Suprapubic skin (tissue), 4 donors: ENCODE results near the gene CMYA5. TPM values are rescaled to one million over a fixed set of nuclear protein-coding genes. Genes with fewer than 3 reads are reported as not detected.

ENCODE experiments used
- DNase-seq, 2 donors: peaks; one replicate each; pipeline ENCODE4 v3.0.0-alpha.2; 2019; ENCODE audit warnings: low spot score in 2 of 2
- H3K27ac ChIP-seq: fragments of 200-600 bp; sonication (generic); one replicate; pipeline ENCODE4 v1.5.1; 2019
- H3K27me3 ChIP-seq: fragments of 200-600 bp; sonication (generic); one replicate; pipeline ENCODE4 v1.5.1; 2019
- H3K36me3 ChIP-seq: fragments of 200-600 bp; sonication (generic); one replicate; pipeline ENCODE4 v1.5.1; 2019
- H3K4me1 ChIP-seq: fragments of 200-600 bp; sonication (generic); one replicate; pipeline ENCODE4 v1.5.1; 2019
- H3K4me3 ChIP-seq: fragments of 200-600 bp; sonication (generic); one replicate; pipeline ENCODE4 v1.5.1; 2019; ENCODE audit warnings: mild to moderate bottlenecking
- H3K9me3 ChIP-seq: fragments of 200-600 bp; sonication (generic); one replicate; pipeline ENCODE4 v1.5.1; 2019
- CTCF ChIP-seq, 2 donors: fragments of 200-600 bp in 1 of 2; fragments of 450-650 bp in 1 of 2; sonication (generic) in 1 of 2; IDR thresholded peaks; one replicate each; pipeline ENCODE4 v1.5.1; 2016 to 2019; ENCODE audit warnings: antibody characterized with exemption in 2 of 2, mild to moderate bottlenecking in 1 of 2, moderate library complexity in 1 of 2
- EP300 ChIP-seq: sonication (generic); formaldehyde crosslinking; IDR thresholded peaks from one replicate; pipeline ENCODE4 v1.6.1; 2017; ENCODE audit warnings: antibody characterized with exemption
- POLR2A ChIP-seq, 2 donors: fragments of 450-650 bp; IDR thresholded peaks; one replicate each; pipeline ENCODE4 v1.6.1; 2017; ENCODE audit warnings: antibody characterized with exemption in 2 of 2, mild to moderate bottlenecking in 2 of 2, moderate library complexity in 2 of 2
- POLR2AphosphoS5 ChIP-seq, 3 donors: sonication (generic); formaldehyde crosslinking; IDR thresholded peaks; one replicate each; pipeline ENCODE4 v1.6.1; 2017; ENCODE audit warnings: antibody characterized with exemption in 3 of 3
- WGBS: methylation state at CpG from one replicate; pipeline ENCODE4 v1.1.5; 2018; 5-methylcytosine and 5-hydroxymethylcytosine counted together
- total RNA-seq, 4 donors: library from RNA; depleted of rRNA; stranded (reverse); fragments of >200 nt; gene quantifications; one replicate each; pipeline ENCODE4 v1.1.0, GENCODE V29; 2016

The CMYA5 gene
- total RNA-seq, 4 donors from 2014 or later = 8.1 to 24.9 (median 10.4) TPM

- no peak overlapping the region for H3K4me3 ChIP-seq
- TF ChIP-seq POLR2AphosphoS5 (IDR thresholded peaks at IDR 0.05) (no peak), POLR2A (IDR thresholded peaks at IDR 0.05) (no peak), EP300 (no peak), CTCF (IDR thresholded peaks at IDR 0.05) (no peak)
- no peaks in the 10 kb centered on the region for H3K27me3 ChIP-seq
- WGBS = 87% methylated on average over 4 of the region's 4 CpGs
- H3K27ac ChIP-seq = no peak overlapping the region
- H3K36me3 ChIP-seq = no peaks in the 10 kb centered on the region
- no peak for DNase-seq
- H3K9me3 ChIP-seq = peaks cover 5% of the 10 kb centered on the region
- no peaks in the 10 kb centered on the region for H3K4me1 ChIP-seq
Measured at GRCh38 chr5:79728396-79728795, 38.8 kb downstream of the CMYA5 start.

- DNase-seq = no peak
- 80% methylated on average over 2 of the region's 2 CpGs for WGBS
- Histone ChIP-seq H3K9me3 (peaks cover 8% of the 10 kb centered on the region), H3K4me3 (no peak overlapping the region), H3K36me3 (no peaks in the 10 kb centered on the region), H3K27me3 (no peaks in the 10 kb centered on the region), H3K27ac (no peak overlapping the region), H3K4me1 (no peaks in the 10 kb centered on the region)
- TF ChIP-seq EP300 = no peak
- no peak for TF ChIP-seq POLR2A (IDR thresholded peaks at IDR 0.05)
- no peak for TF ChIP-seq CTCF (IDR thresholded peaks at IDR 0.05)
- no peak for TF ChIP-seq POLR2AphosphoS5 (IDR thresholded peaks at IDR 0.05)
Measured at GRCh38 chr5:79729679-79730078, 40.0 kb downstream of the CMYA5 start.

GRCh38 chr5:79730564-79730963 lies 40.9 kb downstream of the CMYA5 start:
- DNase-seq = no peak
- Histone ChIP-seq H3K36me3 (no peaks in the 10 kb centered on the region), H3K4me3 (no peak overlapping the region), H3K27me3 (no peaks in the 10 kb centered on the region), H3K9me3 (peaks cover 8% of the 10 kb centered on the region), H3K4me1 (no peaks in the 10 kb centered on the region), H3K27ac (no peak overlapping the region)
- no peak for TF ChIP-seq POLR2A (IDR thresholded peaks at IDR 0.05)
- no peak for TF ChIP-seq EP300
- TF ChIP-seq CTCF (IDR thresholded peaks at IDR 0.05) = no peak
- no peak for TF ChIP-seq POLR2AphosphoS5 (IDR thresholded peaks at IDR 0.05)
- 92% methylated on average over 3 of the region's 3 CpGs for WGBS

GRCh38 chr5:79731775-79732174 lies 42.1 kb downstream of the CMYA5 start:
- H3K4me1 ChIP-seq = no peaks in the 10 kb centered on the region
- H3K27ac ChIP-seq = no peak overlapping the region
- no peaks in the 10 kb centered on the region for H3K27me3 ChIP-seq
- DNase-seq = no peak
- WGBS = 80% methylated on average over 2 of the region's 2 CpGs
- TF ChIP-seq POLR2A (IDR thresholded peaks at IDR 0.05) = no peak
- no peak for TF ChIP-seq POLR2AphosphoS5 (IDR thresholded peaks at IDR 0.05)
- TF ChIP-seq EP300 = no peak
- H3K36me3 ChIP-seq = no peaks in the 10 kb centered on the region
- H3K9me3 ChIP-seq = peaks cover 8% of the 10 kb centered on the region
- no peak overlapping the region for H3K4me3 ChIP-seq

- peaks cover 8% of the 10 kb centered on the region for H3K9me3 ChIP-seq
- no peaks in the 10 kb centered on the region for H3K4me1 ChIP-seq
- H3K27ac ChIP-seq = no peak overlapping the region
- 82% methylated on average over 14 of the region's 14 CpGs for WGBS
- no peaks in the 10 kb centered on the region for H3K36me3 ChIP-seq
- H3K4me3 ChIP-seq = no peak overlapping the region
- H3K27me3 ChIP-seq = no peaks in the 10 kb centered on the region
- TF ChIP-seq CTCF (IDR thresholded peaks at IDR 0.05) (no peak), POLR2AphosphoS5 (IDR thresholded peaks at IDR 0.05) (no peak), POLR2A (IDR thresholded peaks at IDR 0.05) (no peak), EP300 (no peak)
- DNase-seq = no peak
Measured at GRCh38 chr5:79736528-79737514, 47.2 kb downstream of the CMYA5 start.
